OCI-M1 (cell line): ENCODE measurements around the gene LDB1.
A peak's percentile ranks its signal among the peaks of the same experiment; 100 is the strongest.

ENCODE experiments used
- DNase-seq: peaks from one replicate; lab custom pipeline; 2025; lab: John Stamatoyannopoulos, UW

LDB1 gene

GRCh38 chr10:102112210-102112817 is 7.9 kb downstream of the LDB1 start:
- peak; percentile 98 for DNase-seq

DNA sequence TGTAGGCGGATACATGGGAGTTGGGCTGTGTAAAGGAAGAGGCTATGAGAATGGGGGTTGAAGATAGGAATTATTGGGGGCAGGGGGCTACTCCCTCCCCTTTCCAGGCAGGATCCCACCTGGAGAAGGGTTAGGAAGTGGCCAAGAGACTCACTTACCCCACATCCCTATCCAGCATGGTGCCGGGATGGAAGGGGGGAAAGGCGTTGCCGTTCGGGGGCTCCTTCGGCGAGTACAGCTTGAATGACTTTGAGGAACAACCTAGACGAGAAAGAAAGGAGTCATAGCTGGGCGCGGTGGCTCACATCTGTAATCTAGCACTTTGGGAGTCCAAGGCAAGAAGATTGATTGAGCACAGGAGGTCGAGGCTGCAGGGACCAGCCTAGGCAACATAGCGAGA is 8.9 kb downstream of the LDB1 start:
- no peak for DNase-seq

GRCh38 chr10:102109166-102110116 is 10.7 kb downstream of the LDB1 start:
- DNase-seq, result no peak

GRCh38 chr10:102106998-102107397 is 13.2 kb downstream of the LDB1 start:
- no peak for DNase-seq

DNA sequence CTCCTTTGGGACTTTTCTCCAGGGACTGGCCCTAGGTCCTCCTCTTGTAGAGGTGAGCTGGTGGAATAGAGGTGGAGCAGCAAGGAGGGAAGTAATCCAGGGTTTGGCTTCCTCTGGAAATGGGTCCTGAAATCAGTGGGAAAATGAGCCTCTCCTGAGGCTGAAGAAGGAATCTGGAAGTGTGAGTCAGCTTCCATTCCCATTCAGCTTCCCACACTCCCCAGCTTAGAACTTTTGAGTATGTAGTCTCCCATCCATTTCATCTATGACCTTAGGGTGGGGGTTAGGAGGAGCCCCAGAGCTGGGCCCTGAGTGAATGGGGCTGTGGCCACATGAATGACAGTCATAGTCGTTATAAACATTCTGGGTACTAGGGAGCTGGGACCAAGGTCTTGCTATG is 17.7 kb downstream of the LDB1 start:
- no peak for DNase-seq

DNA sequence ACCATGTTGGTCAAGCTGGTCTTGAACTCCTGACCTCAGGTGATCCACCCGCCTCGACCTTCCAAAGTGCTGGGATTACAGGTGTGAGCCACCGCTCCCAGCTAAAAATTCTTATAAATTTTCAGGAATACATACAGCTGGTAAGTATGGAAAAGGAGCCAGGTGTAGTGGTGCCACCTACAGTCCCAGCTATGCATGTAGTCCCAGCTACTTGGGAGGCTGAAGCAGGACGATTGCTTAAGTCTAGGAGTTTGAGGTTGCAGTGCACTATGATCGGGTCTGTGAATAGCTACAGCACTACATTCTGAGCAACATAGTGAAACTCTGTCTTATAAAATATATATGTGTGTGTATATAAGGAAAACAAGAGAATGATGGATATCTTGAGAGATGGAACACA is 19.0 kb downstream of the LDB1 start:
- DNase-seq, result no peak

DNA sequence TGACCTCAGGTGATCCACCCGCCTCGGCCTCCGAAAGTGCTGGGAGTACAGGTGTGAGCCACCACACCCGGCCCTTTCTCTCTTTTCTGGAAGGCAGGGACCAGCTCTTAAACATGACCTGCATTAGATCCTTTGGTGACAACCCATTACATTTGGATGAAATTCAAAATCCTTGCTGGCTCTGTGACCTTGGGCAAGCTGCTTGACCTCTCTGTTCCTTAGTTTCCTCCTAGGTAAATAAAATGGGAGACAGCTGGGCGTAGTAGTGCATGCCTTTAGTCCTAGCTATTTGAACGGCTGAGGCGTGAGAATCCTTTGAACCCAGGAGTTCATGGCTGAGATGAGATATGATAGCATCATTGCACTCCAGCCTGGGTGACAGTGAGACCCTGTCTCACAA is 23.7 kb downstream of the LDB1 start:
- DNase-seq, result no peak

DNA sequence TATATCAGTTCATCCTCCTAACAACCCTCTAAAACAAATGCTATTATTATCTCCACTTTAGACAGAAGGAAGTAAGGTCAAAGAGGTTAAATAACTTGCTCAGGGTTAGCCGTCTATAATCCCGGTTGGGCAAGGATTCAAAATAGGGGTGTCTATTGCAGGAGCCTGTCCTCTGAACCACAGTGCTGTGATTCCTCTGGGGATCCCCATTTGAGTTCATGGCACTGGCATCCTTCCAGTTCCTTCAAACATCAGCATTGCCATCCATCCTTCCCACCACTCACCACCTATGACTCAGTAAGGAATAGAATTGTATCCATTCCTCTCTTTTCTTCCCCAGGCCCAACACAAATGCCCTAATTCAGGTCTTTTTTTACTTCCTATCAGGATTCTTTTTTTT is 29.4 kb downstream of the LDB1 start:
- DNase-seq, result no peak

DNA sequence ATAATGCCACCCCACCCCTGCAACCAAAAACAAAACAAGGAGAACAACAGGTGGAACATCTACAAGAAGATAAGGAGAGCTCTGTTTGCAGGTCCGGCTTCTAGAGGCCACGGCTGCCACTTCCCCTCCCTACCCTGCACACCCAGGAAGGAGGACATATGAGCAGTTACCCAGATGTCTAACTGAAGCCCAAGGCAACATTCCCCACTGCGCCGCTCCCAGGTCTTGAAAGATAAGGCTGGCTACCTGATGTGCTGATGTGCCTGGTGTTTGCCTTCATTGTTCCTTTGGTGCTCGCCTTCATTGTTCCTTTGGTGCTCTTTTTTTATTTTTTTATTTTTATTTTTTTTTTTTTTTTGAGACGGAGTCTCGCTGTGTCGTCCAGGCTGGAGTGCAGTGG is 34.0 kb downstream of the LDB1 start:
- no peak for DNase-seq

DNA sequence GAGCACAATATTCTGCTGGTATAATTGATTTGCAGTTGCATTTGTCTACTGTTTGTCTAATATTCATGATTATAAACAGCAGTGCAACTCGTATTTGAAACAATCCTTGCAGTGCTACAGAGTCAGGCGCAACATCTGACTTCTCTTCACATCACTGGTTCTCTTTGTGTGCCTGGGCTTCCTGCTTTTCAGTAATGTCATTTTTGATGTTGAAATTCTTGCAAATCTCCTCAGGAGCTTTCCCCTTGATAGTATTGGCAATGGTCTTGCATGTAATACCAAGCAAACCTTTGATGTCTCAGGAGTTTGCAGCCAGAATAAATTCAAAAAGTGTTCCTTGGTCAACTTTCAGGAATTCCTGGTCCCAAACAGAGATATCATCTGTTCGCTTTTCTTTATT is 34.8 kb downstream of the LDB1 start:
- DNase-seq, result no peak

GRCh38 chr10:102083541-102083940 is 36.6 kb downstream of the LDB1 start:
- DNase-seq, result peak; percentile 69

- DNase-seq, result peak; percentile 90
Observed at GRCh38 chr10:102072673-102073527, 47.3 kb downstream of the LDB1 start.

- DNase-seq, result peak; percentile 30
Observed at GRCh38 chr10:102069071-102069470, 51.1 kb downstream of the LDB1 start.

GRCh38 chr10:102068216-102068615 is 52.0 kb downstream of the LDB1 start:
- DNase-seq, result no peak

GRCh38 chr10:102067091-102067916 is 52.9 kb downstream of the LDB1 start:
- DNase-seq, result no peak

DNA sequence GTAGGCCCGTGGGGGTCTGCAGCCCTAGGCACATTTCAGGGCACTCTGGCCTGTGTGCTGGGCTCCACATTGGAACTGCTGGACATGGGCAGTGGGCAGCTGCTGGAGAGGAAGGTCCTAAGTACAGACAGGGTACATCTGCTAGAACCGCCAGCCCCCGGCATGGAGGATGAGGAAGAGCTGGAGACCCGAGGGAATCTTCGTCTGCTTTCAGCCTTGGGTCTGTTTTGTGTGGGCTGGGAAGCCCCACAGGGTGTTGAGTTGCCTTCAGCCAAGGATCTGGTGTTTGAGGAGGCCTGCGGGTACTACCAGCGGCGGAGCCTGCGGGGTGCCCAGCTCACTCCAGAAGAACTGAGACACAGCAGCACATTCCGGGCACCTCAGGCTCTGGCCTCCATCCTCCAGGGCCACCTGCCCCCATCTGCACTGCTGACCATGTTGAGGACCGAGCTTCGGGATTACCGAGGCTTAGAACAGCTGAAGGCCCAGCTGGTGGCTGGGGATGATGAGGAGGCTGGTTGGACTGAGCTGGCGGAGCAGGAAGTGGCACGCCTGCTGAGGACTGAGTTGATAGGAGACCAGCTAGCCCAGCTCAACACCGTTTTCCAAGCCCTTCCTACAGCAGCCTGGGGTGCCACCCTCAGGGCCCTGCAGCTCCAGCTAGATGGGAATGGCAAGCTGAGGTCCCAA is 53.6 kb downstream of the LDB1 start:
- DNase-seq, result no peak

- peak; percentile 58 for DNase-seq
Observed at GRCh38 chr10:102065561-102066398, 54.4 kb downstream of the LDB1 start.

DNA sequence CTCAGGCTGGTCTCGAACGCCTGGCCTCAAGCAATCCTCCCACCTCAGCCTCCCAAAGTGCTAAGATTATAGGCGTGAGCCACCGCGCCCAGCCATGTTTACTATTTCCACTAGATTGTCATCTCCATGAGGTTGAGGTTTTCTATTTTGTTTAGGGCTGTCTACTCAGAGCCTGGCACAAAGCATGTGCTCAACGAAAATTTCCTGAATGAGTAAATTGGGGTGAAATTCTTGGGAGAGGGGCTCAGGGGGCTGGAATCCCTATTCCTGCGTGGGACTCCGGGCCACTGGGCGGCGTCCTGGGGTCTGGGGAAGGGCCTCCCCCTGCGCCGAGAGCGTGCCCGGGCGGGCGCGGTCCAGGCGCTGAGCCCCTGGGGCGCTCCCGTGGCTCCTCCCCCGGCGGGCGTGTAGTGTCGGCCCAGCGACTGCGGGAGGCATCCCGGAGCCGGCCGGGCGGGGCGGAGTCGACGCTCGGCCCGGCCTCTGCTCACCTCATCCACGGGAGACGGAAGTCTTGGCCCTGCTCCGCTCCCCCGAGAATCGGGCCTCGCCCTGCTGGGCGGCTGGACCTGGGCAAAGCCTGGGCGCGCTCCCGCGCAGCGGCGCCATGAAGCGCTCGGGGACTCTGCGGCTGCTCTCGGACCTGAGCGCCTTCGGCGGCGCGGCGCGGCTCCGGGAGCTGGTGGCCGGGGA is 55.2 kb downstream of the LDB1 start, which contains the start of gene HPS6:
Gene HPS6 (plus strand): TSS at position 482 of the 693 bp plus-strand sequence. CDS start 126 bp downstream, at position 608.
- DNase-seq, result peak; percentile 97

DNA sequence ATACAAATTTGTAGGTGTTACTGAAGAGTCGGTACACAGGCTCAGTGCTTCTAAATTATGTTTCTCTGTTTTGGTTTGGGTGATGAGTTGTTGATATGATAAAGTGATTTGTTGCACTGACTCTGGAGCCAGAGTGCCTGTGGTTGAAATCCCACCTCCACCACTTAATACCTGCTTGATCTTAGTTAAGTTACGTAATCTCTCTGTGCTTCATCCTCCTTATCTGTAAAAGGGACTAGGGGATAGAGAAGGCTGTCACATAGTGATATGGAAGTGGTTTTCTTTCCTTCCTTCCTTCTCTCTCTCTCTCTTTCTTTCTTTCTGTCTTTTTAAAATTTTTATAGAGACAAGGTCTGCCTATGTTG is 55.7 kb downstream of the LDB1 start:
- DNase-seq, result no peak
